Esophagus squamous epithelium (tissue), 4 donors: ENCODE data around the gene REST.
A peak's percentile ranks its signal among the peaks of the same experiment; 100 is the strongest.

ENCODE experiments used
- CTCF ChIP-seq, 6 experiments: fragments of 450-650 bp in 4 of 6; fragments of 200-600 bp in 2 of 6; sonication (generic) in 2 of 6; IDR thresholded peaks; one replicate each; pipeline ENCODE4 v1.5.1; 2016 to 2019; ENCODE audit warnings: antibody characterized with exemption in 6 of 6, mild to moderate bottlenecking in 4 of 6, moderate library complexity in 4 of 6
- POLR2A ChIP-seq, 4 donors: fragments of 450-650 bp; IDR thresholded peaks; one replicate each; pipeline ENCODE4 v1.6.1; 2017; ENCODE audit warnings: antibody characterized with exemption in 4 of 4, mild to moderate bottlenecking in 4 of 4, moderate library complexity in 3 of 4

DNA sequence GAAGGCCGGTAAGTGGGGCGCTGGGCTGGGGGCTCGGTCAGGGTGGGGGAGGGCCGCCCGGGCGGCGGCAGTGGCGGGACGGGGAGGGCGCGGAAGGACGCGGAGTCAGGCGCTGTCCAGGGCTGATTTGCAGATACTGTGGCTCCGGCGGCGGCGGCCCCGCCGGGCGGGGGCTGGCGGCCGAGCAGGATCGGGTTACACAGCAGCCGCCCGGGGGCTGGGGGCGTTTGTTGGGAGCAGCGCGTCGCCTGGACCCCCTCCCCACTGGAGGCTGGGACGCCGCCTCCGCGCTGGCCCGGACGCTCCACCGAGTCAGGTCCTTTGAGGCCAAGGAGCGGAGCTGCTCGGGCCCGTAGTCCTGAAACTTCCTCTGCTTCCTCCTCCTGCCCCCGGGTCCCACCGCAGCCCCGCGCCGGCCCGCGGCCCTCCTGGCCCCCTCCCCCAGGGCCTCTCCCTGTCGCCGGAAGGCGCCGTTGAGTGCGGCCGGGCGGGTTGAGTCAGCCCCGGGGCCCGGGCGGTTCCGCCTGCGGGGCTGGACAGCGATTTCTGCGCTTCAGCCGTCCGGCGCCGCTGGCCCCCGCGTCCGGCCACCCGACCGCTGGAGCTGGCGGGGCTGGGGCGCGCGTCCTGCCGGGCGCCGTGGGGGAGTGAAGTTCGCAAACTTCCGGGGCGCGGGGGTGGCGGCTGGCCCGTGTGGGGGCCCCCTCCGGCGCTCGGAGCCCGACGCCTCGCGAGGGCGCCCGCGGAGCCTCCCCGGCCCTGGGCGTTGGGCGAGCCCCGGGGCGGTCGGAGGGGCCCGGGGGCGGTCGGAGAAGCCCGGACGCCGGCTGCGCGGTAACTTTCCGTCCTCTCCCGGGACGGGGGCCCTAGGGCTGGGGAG, 746 bp downstream of the REST start:
- peak in 1 of 4 donors; percentile 31 for TF ChIP-seq POLR2A (IDR thresholded peaks at IDR 0.05)
- TF ChIP-seq CTCF (IDR thresholded peaks at IDR 0.05), result no peak
